ENCODE measurements around the gene LAMA2.

LAMA2 gene

GRCh38 chr6:129089357-129089756 lies 206.4 kb downstream of the LAMA2 start:
- DNase-seq: no peak

- no peak for DNase-seq
These were observed 211.2 kb downstream of the LAMA2 start for GRCh38 chr6:129094147-129094546.

- DNase-seq: no peak
These were observed 213.8 kb downstream of the LAMA2 start for GRCh38 chr6:129096651-129097290.

- no peak for DNase-seq
These were observed 215.2 kb downstream of the LAMA2 start for GRCh38 chr6:129098061-129098553.

GRCh38 chr6:129099696-129100095 lies 216.8 kb downstream of the LAMA2 start:
- no peak for DNase-seq

GRCh38 chr6:129100164-129100563 lies 217.2 kb downstream of the LAMA2 start:
- no peak for DNase-seq

GRCh38 chr6:129102741-129103140 lies 219.8 kb downstream of the LAMA2 start:
- DNase-seq: no peak

GRCh38 chr6:129104131-129104530 lies 221.2 kb downstream of the LAMA2 start:
- no peak for DNase-seq

GRCh38 chr6:129104560-129104959 lies 221.6 kb downstream of the LAMA2 start:
- no peak for DNase-seq

GRCh38 chr6:129105035-129105434 lies 222.1 kb downstream of the LAMA2 start:
- no peak for DNase-seq

- no peak for DNase-seq
These were observed 222.9 kb downstream of the LAMA2 start for GRCh38 chr6:129105793-129106192.

GRCh38 chr6:129108337-129108736 lies 225.4 kb downstream of the LAMA2 start:
- no peak for DNase-seq

- DNase-seq: no peak
These were observed 227.9 kb downstream of the LAMA2 start for GRCh38 chr6:129110690-129111343.

- no peak for DNase-seq
These were observed 228.4 kb downstream of the LAMA2 start for GRCh38 chr6:129111346-129111745.

- no peak for DNase-seq
These were observed 228.9 kb downstream of the LAMA2 start for GRCh38 chr6:129111853-129112252.

GRCh38 chr6:129112591-129112990 lies 229.7 kb downstream of the LAMA2 start:
- DNase-seq: no peak

GRCh38 chr6:129113637-129114036 lies 230.7 kb downstream of the LAMA2 start:
- DNase-seq: no peak

GRCh38 chr6:129114636-129115391 lies 231.9 kb downstream of the LAMA2 start:
- DNase-seq: no peak

GRCh38 chr6:129115471-129115870 lies 232.5 kb downstream of the LAMA2 start:
- no peak for DNase-seq

- DNase-seq: no peak
These were observed 234.4 kb downstream of the LAMA2 start for GRCh38 chr6:129117355-129117754.

- no peak for DNase-seq
These were observed 238.1 kb downstream of the LAMA2 start for GRCh38 chr6:129120856-129121638.

- DNase-seq: no peak
These were observed 241.4 kb downstream of the LAMA2 start for GRCh38 chr6:129124347-129124746.

GRCh38 chr6:129130106-129130505 lies 247.2 kb downstream of the LAMA2 start:
- DNase-seq: no peak

All from NCI-H2107 (cell line).